Activated naive CD4-positive, alpha-beta T cell (primary cell): ENCODE data around the gene ROBO1.
"Not testable (repeated sequence)": the region's sequence is repeated elsewhere in the genome, so short reads cannot be mapped to it uniquely, and the experiment has no call there.

Experiments used
- DNase-seq, 4 experiments: peaks; one replicate each; lab custom pipeline; 2025; lab: John Stamatoyannopoulos, UW

Gene ROBO1

GRCh38 chr3:78732471-78732870 lies 1035.3 kb downstream of the ROBO1 start:
- no peak for DNase-seq

GRCh38 chr3:78729946-78730345 lies 1037.9 kb downstream of the ROBO1 start:
- no peak for DNase-seq

- DNase-seq = no peak
These were observed 1039.2 kb downstream of the ROBO1 start for GRCh38 chr3:78728406-78729145.

- no peak for DNase-seq
These were observed 1041.3 kb downstream of the ROBO1 start for GRCh38 chr3:78726545-78726944.

GRCh38 chr3:78725703-78726246 lies 1042.0 kb downstream of the ROBO1 start:
- no peak for DNase-seq

- DNase-seq = no peak
These were observed 1042.9 kb downstream of the ROBO1 start for GRCh38 chr3:78724859-78725258.

GRCh38 chr3:78724364-78724763 lies 1043.4 kb downstream of the ROBO1 start:
- not testable (repeated sequence) for DNase-seq

- no peak for DNase-seq
These were observed 1045.8 kb downstream of the ROBO1 start for GRCh38 chr3:78721771-78722543.

- DNase-seq = no peak
These were observed 1049.1 kb downstream of the ROBO1 start for GRCh38 chr3:78718707-78719106.

GRCh38 chr3:78717041-78717440 lies 1050.8 kb downstream of the ROBO1 start:
- no peak for DNase-seq

GRCh38 chr3:78712941-78713340 lies 1054.9 kb downstream of the ROBO1 start:
- no peak for DNase-seq

GRCh38 chr3:78712270-78712669 lies 1055.5 kb downstream of the ROBO1 start:
- no peak for DNase-seq

- DNase-seq = no peak
These were observed 1059.2 kb downstream of the ROBO1 start for GRCh38 chr3:78708565-78709073.

GRCh38 chr3:78707609-78708008 lies 1060.2 kb downstream of the ROBO1 start:
- no peak for DNase-seq

GRCh38 chr3:78706906-78707523 lies 1060.8 kb downstream of the ROBO1 start:
- DNase-seq = no peak

- no peak for DNase-seq
These were observed 1063.9 kb downstream of the ROBO1 start for GRCh38 chr3:78703944-78704343.

GRCh38 chr3:78701537-78701936 lies 1066.3 kb downstream of the ROBO1 start:
- no peak for DNase-seq

- no peak for DNase-seq
These were observed 1069.4 kb downstream of the ROBO1 start for GRCh38 chr3:78698431-78698830.

GRCh38 chr3:78697426-78697825 lies 1070.4 kb downstream of the ROBO1 start:
- DNase-seq = no peak

GRCh38 chr3:78690766-78691165 lies 1077.0 kb downstream of the ROBO1 start:
- no peak for DNase-seq

GRCh38 chr3:78689378-78689777 lies 1078.4 kb downstream of the ROBO1 start:
- no peak for DNase-seq

- no peak for DNase-seq
These were observed 1080.3 kb downstream of the ROBO1 start for GRCh38 chr3:78687520-78687919.
